ENCODE results near the gene PCNX2. TPM values are rescaled to one million over a fixed set of nuclear protein-coding genes. Genes with fewer than 3 reads are reported as not detected.

Gene PCNX2
- total RNA-seq, 2 donors from 2014 or later = 8.1 to 9.0 TPM

DNA sequence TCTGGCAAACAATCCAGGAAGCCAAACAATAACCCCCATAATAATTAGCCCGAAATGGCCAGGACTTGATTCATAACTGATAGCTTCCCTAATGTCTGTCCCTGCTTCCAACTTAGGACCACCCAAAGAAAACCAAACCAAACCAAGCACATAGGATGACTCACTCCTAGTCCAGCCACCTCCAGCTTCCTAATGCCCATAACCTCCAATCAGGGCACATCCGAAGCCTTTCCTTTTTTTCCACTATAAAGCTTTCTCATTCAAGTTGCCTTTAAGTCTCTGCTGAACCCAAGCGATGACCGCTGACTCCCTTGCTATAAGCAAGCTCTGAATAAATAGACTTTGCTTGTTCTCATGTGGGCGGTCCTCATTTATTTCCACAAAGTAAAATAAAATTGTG, 40.4 kb downstream of the PCNX2 start:
- Histone ChIP-seq H3K9me3 (no peaks in the 10 kb centered on the region), H3K27me3 (no peaks in the 10 kb centered on the region), H3K4me3 (no peak overlapping the region), H3K4me1 (no peaks in the 10 kb centered on the region), H3K36me3 (peaks cover 4% of the 10 kb centered on the region), H3K27ac (no peak overlapping the region)
- DNase-seq (ENCODE audit: low spot score) = no peak
- TF ChIP-seq, protein P1, sequence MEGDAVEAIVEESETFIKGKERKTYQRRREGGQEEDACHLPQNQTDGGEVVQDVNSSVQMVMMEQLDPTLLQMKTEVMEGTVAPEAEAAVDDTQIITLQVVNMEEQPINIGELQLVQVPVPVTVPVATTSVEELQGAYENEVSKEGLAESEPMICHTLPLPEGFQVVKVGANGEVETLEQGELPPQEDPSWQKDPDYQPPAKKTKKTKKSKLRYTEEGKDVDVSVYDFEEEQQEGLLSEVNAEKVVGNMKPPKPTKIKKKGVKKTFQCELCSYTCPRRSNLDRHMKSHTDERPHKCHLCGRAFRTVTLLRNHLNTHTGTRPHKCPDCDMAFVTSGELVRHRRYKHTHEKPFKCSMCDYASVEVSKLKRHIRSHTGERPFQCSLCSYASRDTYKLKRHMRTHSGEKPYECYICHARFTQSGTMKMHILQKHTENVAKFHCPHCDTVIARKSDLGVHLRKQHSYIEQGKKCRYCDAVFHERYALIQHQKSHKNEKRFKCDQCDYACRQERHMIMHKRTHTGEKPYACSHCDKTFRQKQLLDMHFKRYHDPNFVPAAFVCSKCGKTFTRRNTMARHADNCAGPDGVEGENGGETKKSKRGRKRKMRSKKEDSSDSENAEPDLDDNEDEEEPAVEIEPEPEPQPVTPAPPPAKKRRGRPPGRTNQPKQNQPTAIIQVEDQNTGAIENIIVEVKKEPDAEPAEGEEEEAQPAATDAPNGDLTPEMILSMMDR (IDR thresholded peaks at IDR 0.05) = no peak

DNA sequence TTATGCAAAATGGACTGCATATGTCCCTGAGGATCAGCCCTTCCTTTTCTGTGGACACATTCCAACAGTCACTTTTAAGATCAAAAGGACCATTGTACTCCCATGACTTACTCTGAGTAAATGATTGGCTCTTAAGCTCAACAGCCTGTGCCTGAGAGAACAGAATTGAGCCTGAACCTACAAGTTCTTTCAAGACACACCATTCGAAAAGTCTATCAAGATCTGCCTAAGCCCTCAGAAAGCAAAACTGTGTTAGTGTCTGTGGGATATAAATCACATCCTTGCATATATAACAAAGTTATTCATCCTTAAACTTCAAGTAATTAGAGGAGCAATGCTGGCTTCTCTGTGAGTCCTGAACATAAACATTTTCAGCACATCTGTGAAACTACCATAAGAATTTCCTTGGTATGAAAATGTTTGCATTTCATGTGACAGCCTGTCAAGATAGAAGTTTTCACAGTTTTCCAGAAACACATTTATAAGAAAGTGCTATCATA, 41.6 kb downstream of the PCNX2 start:
- no peaks in the 10 kb centered on the region for H3K4me1 ChIP-seq
- H3K27me3 ChIP-seq = no peaks in the 10 kb centered on the region
- no peaks in the 10 kb centered on the region for H3K9me3 ChIP-seq
- TF ChIP-seq, protein P1 (IDR thresholded peaks at IDR 0.05) = no peak
- no peak overlapping the region for H3K4me3 ChIP-seq
- no peak overlapping the region for H3K27ac ChIP-seq
- no peak for DNase-seq (ENCODE audit: low spot score)
- H3K36me3 ChIP-seq = peaks cover 3% of the 10 kb centered on the region

DNA sequence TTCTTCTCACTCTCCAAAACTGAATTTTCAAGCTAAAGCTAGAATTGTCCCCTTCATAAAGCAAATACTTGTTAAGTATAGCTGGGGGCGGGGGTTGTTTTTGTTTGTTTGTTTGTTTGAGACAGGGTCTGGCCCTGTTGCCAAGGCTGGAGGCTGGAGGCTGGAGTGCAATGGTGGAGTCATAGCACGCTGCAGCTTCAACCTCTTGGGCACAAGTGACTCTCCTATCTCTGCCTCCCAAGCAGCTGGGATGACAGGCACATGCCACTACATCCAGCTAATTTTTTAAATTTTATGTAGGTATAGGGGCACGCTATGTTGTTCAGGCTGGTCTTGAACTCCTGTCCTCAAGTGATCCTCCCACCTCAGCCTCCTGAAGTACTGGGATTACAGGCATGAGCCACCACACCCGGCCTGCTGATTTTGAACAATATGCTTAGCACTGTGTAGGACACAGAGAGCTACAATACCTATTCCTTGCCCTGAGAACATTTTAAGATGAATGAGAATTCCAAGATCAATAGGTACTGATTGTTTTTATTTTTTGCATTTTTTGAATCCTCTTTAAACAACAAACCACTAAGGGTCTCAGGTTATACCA, 42.2 kb downstream of the PCNX2 start:
- no peak for DNase-seq (ENCODE audit: low spot score)
- Histone ChIP-seq H3K4me1 (no peaks in the 10 kb centered on the region), H3K36me3 (no peaks in the 10 kb centered on the region), H3K27me3 (no peaks in the 10 kb centered on the region), H3K27ac (no peak overlapping the region), H3K4me3 (no peak overlapping the region), H3K9me3 (no peaks in the 10 kb centered on the region)
- TF ChIP-seq, protein P1 (IDR thresholded peaks at IDR 0.05) = no peak

DNA sequence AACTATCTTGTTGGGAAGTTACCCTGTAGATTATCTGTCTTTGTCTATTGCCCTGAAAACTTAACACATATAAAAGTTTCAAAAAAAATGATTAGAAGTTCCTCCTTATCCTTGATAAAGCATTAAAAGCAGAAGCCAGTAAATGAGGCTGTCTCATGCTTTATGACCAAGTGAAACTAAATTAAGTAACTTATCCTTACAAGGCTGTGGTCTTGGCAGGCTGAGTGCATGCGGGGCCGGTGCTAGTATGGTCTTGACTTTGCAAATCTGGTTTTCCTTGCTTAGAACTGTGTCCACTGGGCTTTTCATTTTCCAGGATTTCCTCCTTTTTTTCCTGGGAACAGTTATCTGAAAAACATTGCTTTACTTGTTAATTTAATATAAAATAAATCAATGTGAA, 43.1 kb downstream of the PCNX2 start:
- Histone ChIP-seq H3K27ac (no peak overlapping the region), H3K36me3 (no peaks in the 10 kb centered on the region), H3K4me3 (no peak overlapping the region), H3K27me3 (no peaks in the 10 kb centered on the region), H3K4me1 (no peaks in the 10 kb centered on the region), H3K9me3 (no peaks in the 10 kb centered on the region)
- no peak for DNase-seq (ENCODE audit: low spot score)
- TF ChIP-seq, protein P1 (IDR thresholded peaks at IDR 0.05) = no peak

DNA sequence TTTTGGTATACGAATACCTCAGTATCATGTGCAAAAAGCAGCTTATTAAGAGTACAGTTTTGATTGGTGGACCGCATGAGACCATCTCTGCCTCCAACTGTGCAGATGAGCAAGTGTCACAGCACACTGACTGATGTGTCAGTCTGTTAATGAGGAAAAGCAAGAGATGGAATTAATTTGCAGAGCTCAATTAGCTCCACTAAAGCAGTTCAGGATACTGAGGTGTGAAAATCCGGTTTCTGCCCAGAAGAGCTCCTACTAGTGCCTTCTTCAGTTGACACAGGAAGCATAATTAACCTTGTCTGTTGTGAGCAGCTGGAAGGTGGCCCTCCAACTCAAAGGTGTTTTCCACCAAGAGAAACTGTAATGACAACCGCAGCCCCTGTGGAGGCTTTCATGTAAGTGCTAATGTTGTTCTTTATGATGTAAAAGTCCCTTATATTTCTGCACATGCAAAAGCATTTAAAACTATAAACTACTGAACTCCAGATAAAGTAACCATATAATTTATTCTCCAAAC, 44.3 kb downstream of the PCNX2 start:
- no peaks in the 10 kb centered on the region for H3K36me3 ChIP-seq
- no peaks in the 10 kb centered on the region for H3K9me3 ChIP-seq
- H3K4me3 ChIP-seq = no peak overlapping the region
- H3K27ac ChIP-seq = no peak overlapping the region
- H3K27me3 ChIP-seq = no peaks in the 10 kb centered on the region
- TF ChIP-seq, protein P1 (IDR thresholded peaks at IDR 0.05) = no peak
- DNase-seq (ENCODE audit: low spot score) = no peak
- H3K4me1 ChIP-seq = no peaks in the 10 kb centered on the region

DNA sequence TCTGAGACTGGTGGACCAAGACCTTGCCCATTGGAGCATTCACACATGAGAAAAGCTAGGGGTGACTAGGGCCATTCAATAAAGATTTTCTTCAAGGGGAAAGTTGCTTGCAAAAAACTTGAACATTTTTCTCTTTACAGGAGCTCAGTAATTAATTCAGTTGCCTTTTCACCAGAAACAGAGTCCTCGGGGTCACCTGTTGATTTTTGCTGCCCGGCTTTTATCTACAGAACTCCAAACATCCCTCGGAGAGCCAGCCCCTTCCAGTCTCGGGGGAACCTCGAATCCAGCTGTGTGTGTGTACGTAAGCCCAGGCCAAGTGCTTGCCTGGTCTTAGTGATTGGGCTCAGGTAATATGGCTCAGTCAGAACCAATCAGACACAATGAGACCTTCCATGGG, 47.5 kb downstream of the PCNX2 start:
- H3K36me3 ChIP-seq = no peaks in the 10 kb centered on the region
- no peaks in the 10 kb centered on the region for H3K27me3 ChIP-seq
- TF ChIP-seq, protein P1 (IDR thresholded peaks at IDR 0.05) = no peak
- no peaks in the 10 kb centered on the region for H3K9me3 ChIP-seq
- H3K27ac ChIP-seq = no peak overlapping the region
- no peak for DNase-seq (ENCODE audit: low spot score)
- H3K4me3 ChIP-seq = no peak overlapping the region
- H3K4me1 ChIP-seq = no peaks in the 10 kb centered on the region

Data from right atrium auricular region (tissue), 2 donors.